GM19468 (cell line): ENCODE measurements around the gene TPSAB1.
"Not testable (repeated sequence)": the region's sequence is repeated elsewhere in the genome, so short reads cannot be mapped to it uniquely, and the experiment has no call there.

Experiments
- ATAC-seq: cut with Tn5 transposase; IDR thresholded peaks from one replicate; pipeline ENCODE4 v1.9.1; 2021; ENCODE audit warnings: mild to moderate bottlenecking, moderate library complexity, moderate number of reproducible peaks; ENCODE audit not compliant: unreplicated experiment; ENCODE audit errors: extremely low read depth

The TPSAB1 gene

DNA sequence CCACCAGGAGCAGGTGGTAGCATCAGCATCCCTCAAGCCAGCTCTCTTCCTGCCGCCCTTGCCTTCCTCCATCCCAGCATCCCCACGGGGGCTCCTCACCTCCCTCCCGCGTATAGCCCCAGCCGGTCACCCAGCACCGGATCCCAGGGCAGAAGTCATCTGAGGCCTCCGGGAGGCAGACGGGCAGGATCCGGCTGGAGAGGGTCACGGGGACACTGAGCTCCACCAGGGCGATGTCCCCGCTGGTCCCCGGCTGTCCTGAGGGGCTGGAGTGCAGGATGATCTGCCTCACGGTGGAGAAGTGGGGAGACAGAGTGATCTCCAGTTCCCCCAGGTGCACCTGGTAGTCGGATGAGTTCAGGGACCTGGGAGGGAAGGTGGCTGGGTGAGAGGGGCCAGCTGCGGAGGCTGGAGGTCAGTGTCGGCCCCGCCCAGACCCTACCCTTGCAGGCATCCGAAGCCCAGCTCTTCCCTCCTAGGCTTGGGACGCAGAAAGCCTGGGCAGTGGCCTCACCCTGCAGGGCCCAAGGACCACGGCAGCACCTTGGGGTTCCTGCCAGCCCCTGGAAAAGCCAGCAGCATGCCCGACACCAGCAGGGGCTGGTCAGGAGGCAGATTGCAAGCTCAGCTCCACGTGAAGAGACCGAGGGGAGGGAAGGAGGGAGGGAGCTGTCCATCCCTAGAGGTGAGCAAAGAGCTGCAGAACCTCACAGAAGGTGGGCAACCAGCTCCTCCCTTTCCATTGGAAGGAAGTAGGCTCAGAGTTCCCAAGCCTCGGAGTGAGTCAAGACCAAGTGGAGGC lies 17.8 kb upstream of the TPSAB1 start:
- ATAC-seq = no peak

- ATAC-seq = no peak
These were observed 16.9 kb upstream of the TPSAB1 start for GRCh38 chr16:1223355-1224214.

- no peak for ATAC-seq
These were observed 15.9 kb upstream of the TPSAB1 start for GRCh38 chr16:1224558-1224957.

DNA sequence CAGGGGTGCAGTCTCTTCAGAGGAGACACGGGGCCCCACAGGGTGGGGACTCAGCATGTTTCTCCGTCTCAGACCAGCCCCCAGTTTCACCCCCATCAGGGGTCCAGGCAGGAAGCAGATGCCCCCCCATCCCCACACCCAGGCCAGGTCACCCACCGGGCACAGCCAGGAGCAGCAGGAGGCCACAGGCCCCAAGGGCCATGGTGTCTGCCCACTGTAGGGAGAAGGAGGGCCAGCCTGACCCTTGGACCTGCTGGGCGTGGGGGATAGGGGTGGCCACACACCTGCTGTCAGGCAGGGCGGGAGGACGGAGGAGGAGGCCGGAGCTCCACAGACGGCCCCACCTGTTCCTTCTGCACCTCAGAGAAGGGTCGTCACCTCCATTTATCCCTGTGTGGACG lies 15.5 kb upstream of the TPSAB1 start, which contains the start of gene TPSG1:
TSS of gene TPSG1 (minus strand) at position 218 of the 401 bp plus-strand sequence. CDS start at position 202, 16 bp downstream.
- no peak for ATAC-seq

GRCh38 chr16:1225728-1226311 lies 14.7 kb upstream of the TPSAB1 start:
- not testable (repeated sequence) for ATAC-seq

DNA sequence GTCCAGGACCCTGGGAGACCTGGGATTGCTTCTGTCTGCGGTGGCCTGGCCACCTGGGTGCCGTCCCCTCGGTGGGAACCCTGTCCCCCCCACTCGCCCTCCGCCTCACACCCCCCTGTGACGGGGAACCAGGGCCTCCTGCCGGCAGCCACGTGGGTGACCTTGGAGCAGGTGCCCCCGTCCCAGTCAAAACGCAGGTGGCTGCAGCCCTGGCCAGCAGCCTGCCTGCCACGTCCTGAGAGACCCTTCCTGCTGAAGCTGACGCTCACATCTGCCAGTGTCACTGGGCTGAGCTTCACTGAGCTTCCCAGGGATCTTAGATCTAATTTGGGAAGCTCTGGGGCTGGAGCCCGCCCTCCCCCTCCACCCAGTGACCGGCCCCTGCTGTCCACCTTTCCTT lies 13.8 kb upstream of the TPSAB1 start:
- ATAC-seq = not testable (repeated sequence)

DNA sequence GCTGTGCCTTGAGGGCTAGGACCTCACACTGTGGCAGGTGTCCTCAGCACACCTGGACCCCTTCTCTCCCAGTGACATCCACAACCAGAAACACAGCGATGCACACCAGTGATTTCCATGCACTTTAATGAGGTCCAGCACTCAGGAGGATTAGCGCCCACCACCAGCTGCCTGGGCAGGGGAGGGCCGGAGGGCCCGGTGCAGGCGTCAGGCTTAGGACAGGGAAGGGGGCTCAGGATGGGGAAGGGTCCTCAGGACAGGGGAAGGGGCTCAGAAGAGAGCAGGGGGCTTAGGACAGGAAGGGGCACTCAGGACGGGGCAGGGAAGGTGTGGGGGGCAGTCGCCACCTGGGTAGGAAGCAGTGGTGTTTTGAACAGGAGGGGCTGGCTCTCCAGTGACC lies 12.3 kb upstream of the TPSAB1 start:
- ATAC-seq = not testable (repeated sequence)

GRCh38 chr16:1229476-1229875 lies 11.0 kb upstream of the TPSAB1 start:
- ATAC-seq = not testable (repeated sequence)

DNA sequence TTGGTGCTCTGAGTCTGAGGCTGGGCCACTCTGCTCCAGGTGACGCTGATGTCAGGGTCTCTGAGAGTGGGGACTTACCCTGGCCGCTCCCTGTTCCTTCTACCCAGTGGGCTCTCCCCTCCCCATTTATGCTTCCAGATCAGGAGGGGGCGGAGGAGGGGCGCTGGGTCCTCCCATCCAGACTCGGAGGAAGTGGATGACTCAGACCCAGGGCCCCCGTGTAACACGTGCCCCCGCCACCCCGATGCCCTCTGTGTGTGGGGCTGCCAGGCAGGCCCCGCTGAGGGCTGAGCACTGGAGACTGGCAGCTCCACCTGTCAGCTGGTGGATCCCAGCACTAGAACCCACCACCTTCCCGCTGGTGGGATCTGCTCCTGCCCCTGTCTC lies 10.4 kb upstream of the TPSAB1 start, which contains the start of gene TPSB2:
TSS of gene TPSB2 (minus strand) at position 101 of the 387 bp plus-strand sequence. CDS start 233 bp downstream, outside the sequence.
- not testable (repeated sequence) for ATAC-seq

- ATAC-seq = not testable (repeated sequence)
These were observed 9.9 kb upstream of the TPSAB1 start for GRCh38 chr16:1230471-1231212.

- not testable (repeated sequence) for ATAC-seq
These were observed 9.2 kb upstream of the TPSAB1 start for GRCh38 chr16:1231301-1231700.

DNA sequence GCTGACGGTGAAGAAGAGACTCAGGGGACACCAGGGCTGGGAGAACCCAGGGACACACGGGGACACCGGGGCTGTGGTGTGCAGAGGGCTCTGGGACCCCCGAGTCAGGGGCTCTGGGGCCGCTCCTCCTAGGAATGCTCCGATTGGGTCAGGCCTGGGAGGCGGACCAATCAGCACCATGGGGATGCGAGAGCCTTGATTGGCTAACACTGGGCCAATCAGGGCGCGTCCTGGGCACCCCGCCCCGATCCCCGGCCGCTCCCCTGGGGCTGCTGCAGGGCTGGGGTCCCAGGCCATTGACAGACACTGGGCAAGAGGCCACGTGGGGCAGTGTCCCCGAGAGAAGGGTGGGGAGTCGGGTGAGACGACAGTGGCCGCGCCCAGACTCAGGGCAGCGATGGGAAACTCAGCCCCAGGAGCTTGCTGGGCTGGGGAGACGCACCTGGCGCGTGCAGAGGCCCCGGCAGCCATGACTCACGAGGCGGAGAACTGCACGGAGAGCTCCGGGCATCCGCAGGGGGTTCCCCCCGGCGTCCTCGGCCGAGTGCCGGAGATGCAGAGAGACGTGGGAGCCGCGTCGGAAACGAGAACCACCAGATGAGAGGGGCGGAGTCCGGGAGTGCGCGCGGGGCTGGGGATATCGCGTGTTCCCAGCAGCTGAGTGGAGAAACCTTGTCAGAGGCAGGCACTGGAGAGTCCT lies 8.3 kb upstream of the TPSAB1 start:
- not testable (repeated sequence) for ATAC-seq

DNA sequence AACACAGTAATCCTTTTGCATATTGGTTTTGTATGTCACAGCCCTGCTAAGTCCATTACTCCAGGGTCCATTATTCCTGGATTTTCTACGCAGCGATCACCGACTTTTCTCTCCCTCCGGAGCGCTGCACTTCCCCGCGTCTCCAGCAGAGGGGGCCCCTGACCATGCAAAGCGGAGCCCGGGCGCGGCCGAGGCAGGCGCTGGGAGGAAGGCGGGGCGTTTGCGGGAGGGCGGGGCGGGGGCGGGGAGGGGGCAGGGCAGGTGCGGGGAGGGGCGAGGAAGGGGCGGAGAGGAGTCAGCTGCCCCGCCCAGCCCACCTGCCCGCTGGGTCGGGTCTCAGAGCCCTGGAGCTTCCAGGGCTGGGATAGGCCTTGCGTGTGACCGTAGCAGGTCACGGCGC lies 3.8 kb upstream of the TPSAB1 start:
- ATAC-seq = not testable (repeated sequence)

DNA sequence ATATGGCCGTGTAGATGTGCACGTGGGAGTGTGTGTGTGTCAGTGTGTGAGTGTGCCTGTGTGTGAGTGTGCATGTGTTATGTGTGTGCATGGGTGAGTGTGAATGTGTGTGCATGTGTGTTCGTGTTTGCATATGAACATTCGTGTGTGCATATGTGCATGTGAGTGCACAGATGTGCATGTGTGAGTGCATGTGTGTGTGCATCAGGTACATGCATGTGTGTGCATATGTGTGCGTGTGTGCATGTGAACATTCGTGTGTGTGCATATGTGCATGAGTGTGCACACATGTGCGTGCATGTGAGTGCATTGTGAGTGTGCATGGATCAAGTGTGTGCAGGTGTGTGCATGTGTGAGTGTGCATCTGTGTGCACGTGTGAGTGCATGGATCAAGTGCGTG lies 2.5 kb upstream of the TPSAB1 start:
- ATAC-seq = no peak

DNA sequence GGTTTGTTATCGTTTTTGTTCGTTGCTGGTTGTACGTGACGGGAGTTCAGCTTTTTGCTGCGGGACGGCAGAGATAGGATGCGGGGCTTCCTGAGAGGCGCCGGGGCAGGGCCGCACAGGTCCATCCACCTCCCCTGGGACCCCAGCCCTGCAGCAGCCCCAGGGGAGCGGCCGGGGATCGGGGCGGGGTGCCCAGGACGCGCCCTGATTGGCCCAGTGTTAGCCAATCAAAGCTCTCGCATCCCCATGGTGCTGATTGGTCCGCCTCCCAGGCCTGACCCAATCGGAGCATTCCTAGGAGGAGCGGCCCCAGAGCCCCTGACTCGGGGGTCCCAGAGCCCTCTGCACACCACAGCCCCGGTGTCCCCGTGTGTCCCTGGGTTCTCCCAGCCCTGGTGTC lies 1.6 kb upstream of the TPSAB1 start:
- not testable (repeated sequence) for ATAC-seq

DNA sequence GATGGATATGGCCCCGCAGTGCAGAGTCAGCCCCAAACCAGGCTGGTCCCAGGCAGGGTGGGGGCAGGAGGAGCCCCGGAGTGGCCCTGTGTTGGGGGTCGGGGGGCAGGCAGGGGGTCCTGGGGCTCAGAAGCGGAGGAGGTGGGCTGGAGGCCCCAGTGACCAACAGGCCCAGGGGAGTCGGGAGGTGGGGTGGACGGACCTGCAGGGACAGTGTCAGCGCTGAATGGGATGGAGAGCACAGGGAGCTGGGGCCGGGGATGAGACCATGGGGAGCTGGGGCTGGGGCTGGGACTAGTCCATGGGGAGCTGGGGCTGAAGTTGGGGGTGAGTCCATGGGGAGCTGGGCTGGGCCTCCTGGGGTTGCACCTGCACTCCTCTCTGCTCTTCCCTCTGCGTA lies 930 bp upstream of the TPSAB1 start:
- ATAC-seq = not testable (repeated sequence)

DNA sequence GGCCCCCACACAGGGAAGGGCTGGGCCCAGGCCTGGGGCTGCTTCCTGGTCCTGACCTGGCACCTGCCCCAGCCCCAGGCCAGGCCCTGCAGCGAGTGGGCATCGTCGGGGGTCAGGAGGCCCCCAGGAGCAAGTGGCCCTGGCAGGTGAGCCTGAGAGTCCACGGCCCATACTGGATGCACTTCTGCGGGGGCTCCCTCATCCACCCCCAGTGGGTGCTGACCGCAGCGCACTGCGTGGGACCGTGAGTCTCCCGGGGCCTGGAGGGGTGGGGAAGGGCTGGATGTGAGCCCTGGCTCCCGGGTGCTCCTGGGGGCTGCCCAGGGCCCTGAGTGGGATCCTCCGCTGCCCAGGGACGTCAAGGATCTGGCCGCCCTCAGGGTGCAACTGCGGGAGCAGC lies 576 bp downstream of the TPSAB1 start:
- ATAC-seq = not testable (repeated sequence)

DNA sequence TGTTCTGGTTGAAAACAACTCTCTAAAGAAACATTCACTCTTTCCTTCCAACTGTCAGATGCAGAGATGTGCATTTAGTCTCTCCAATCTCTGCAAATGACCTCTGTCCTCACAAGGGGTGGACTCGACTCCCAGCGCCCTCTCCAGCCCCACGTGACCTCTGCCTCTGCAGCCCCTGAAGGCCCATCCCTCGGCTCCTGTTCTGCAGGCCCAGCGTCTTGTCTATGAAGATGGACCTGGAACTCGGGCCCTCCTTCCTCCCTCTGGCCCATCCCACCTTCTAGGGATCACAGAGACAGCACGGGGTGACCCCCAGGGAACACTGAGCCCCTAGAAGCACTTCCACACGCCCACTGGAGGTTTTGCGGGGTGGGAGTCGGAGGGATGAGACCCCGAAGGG lies 2.9 kb downstream of the TPSAB1 start:
- ATAC-seq = not testable (repeated sequence)
